Measurements from ENCODE around the gene R3HDM4.

The R3HDM4 gene

GRCh38 chr19:941292-942132, 28.5 kb upstream of the R3HDM4 start:
- no peak for TF ChIP-seq REST (IDR thresholded peaks at IDR 0.05; ENCODE audit: insufficient read depth in 1 of 2, low read depth in 2 of 2, low read length in 2 of 2)
- no peak for TF ChIP-seq SIN3A (IDR thresholded peaks at IDR 0.05; ENCODE audit: borderline replicate concordance, insufficient read depth, low read length)
- TF ChIP-seq FOXP2 (optimal IDR thresholded peaks at IDR 0.05; ENCODE audit: borderline replicate concordance, extremely low read depth, extremely low read length, insufficient read depth): no peak
- TF ChIP-seq TAF1 (IDR thresholded peaks at IDR 0.05; ENCODE audit: borderline replicate concordance, insufficient read depth, low read length): no peak

GRCh38 chr19:940591-941291, 27.7 kb upstream of the R3HDM4 start:
- TF ChIP-seq SIN3A (IDR thresholded peaks at IDR 0.05; ENCODE audit: borderline replicate concordance, insufficient read depth, low read length): no peak
- no peak for TF ChIP-seq REST (IDR thresholded peaks at IDR 0.05; ENCODE audit: insufficient read depth in 1 of 2, low read depth in 2 of 2, low read length in 2 of 2)
- no peak for TF ChIP-seq FOXP2 (optimal IDR thresholded peaks at IDR 0.05; ENCODE audit: borderline replicate concordance, extremely low read depth, extremely low read length, insufficient read depth)
- no peak for TF ChIP-seq POLR2AphosphoS5 (IDR thresholded peaks at IDR 0.05; ENCODE audit: low read depth, low read length)
- TF ChIP-seq TAF1 (IDR thresholded peaks at IDR 0.05; ENCODE audit: borderline replicate concordance, insufficient read depth, low read length): no peak

- no peak for TF ChIP-seq REST (IDR thresholded peaks at IDR 0.05; ENCODE audit: insufficient read depth in 1 of 2, low read depth in 2 of 2, low read length in 2 of 2)
- TF ChIP-seq SIN3A (IDR thresholded peaks at IDR 0.05; ENCODE audit: borderline replicate concordance, insufficient read depth, low read length): no peak
- no peak for TF ChIP-seq TAF1 (IDR thresholded peaks at IDR 0.05; ENCODE audit: borderline replicate concordance, insufficient read depth, low read length)
- TF ChIP-seq POLR2AphosphoS5 (IDR thresholded peaks at IDR 0.05; ENCODE audit: low read depth, low read length): no peak
- no peak for TF ChIP-seq FOXP2 (optimal IDR thresholded peaks at IDR 0.05; ENCODE audit: borderline replicate concordance, extremely low read depth, extremely low read length, insufficient read depth)
Observed at GRCh38 chr19:939922-940321, 26.9 kb upstream of the R3HDM4 start.

- TF ChIP-seq REST (IDR thresholded peaks at IDR 0.05; ENCODE audit: insufficient read depth in 1 of 2, low read depth in 2 of 2, low read length in 2 of 2) (no peak), FOXP2 (optimal IDR thresholded peaks at IDR 0.05; ENCODE audit: borderline replicate concordance, extremely low read depth, extremely low read length, insufficient read depth) (no peak), TAF1 (IDR thresholded peaks at IDR 0.05; ENCODE audit: borderline replicate concordance, insufficient read depth, low read length) (no peak), POLR2AphosphoS5 (IDR thresholded peaks at IDR 0.05; ENCODE audit: low read depth, low read length) (no peak), SIN3A (IDR thresholded peaks at IDR 0.05; ENCODE audit: borderline replicate concordance, insufficient read depth, low read length) (no peak)
Observed at GRCh38 chr19:939439-939838, 26.4 kb upstream of the R3HDM4 start.
